ENCODE results near the gene FAM177A1.
"Not testable (repeated sequence)": the region's sequence is repeated elsewhere in the genome, so short reads cannot be mapped to it uniquely, and the experiment has no call there.

Gene FAM177A1

GRCh38 chr14:35046048-35046750, at the start of gene FAM177A1:
FAM177A1 (plus strand) TSS chr14:35046272; CDS start chr14:35046464, 192 bp downstream.
- in situ Hi-C loops (cut with HindIII; ENCODE audit: low pct_unique_long_range_greater_than_20kb, low sequenced_read_pairs), result no loop called here
- TF ChIP-seq JUND (IDR thresholded peaks at IDR 0.05; ENCODE audit: low read depth), result no peak
- peak; percentile 99 for DNase-seq (ENCODE audit: low read depth in 1 of 2, low spot score in 1 of 2)

GRCh38 chr14:34997762-34998161, 48.3 kb upstream of the FAM177A1 start:
- TF ChIP-seq JUND (IDR thresholded peaks at IDR 0.05; ENCODE audit: low read depth), result no peak
- in situ Hi-C loops (cut with HindIII; ENCODE audit: low pct_unique_long_range_greater_than_20kb, low sequenced_read_pairs), result no loop called here
- DNase-seq (ENCODE audit: low read depth in 1 of 2, low spot score in 1 of 2), result no peak

- TF ChIP-seq JUND (IDR thresholded peaks at IDR 0.05; ENCODE audit: low read depth), result no peak
- no peak for DNase-seq (ENCODE audit: low read depth in 1 of 2, low spot score in 1 of 2)
- in situ Hi-C loops (cut with HindIII; ENCODE audit: low pct_unique_long_range_greater_than_20kb, low sequenced_read_pairs), result no loop called here
These were observed 46.6 kb upstream of the FAM177A1 start for GRCh38 chr14:34999500-34999899.

GRCh38 chr14:35001621-35002020, 44.5 kb upstream of the FAM177A1 start:
- no peak for TF ChIP-seq JUND (IDR thresholded peaks at IDR 0.05; ENCODE audit: low read depth)
- in situ Hi-C loops (cut with HindIII; ENCODE audit: low pct_unique_long_range_greater_than_20kb, low sequenced_read_pairs), result no loop called here
- no peak for DNase-seq (ENCODE audit: low read depth in 1 of 2, low spot score in 1 of 2)

GRCh38 chr14:35004839-35005238, 41.2 kb upstream of the FAM177A1 start:
- no peak for DNase-seq (ENCODE audit: low read depth in 1 of 2, low spot score in 1 of 2)
- no peak for TF ChIP-seq JUND (IDR thresholded peaks at IDR 0.05; ENCODE audit: low read depth)
- in situ Hi-C loops (cut with HindIII; ENCODE audit: low pct_unique_long_range_greater_than_20kb, low sequenced_read_pairs), result no loop called here

GRCh38 chr14:35016568-35016967, 29.5 kb upstream of the FAM177A1 start:
- no peak for DNase-seq (ENCODE audit: low read depth in 1 of 2, low spot score in 1 of 2)
- in situ Hi-C loops (cut with HindIII; ENCODE audit: low pct_unique_long_range_greater_than_20kb, low sequenced_read_pairs), result no loop called here
- no peak for TF ChIP-seq JUND (IDR thresholded peaks at IDR 0.05; ENCODE audit: low read depth)

- DNase-seq (ENCODE audit: low read depth in 1 of 2, low spot score in 1 of 2), result no peak
- in situ Hi-C loops (cut with HindIII; ENCODE audit: low pct_unique_long_range_greater_than_20kb, low sequenced_read_pairs), result no loop called here
- no peak for TF ChIP-seq JUND (IDR thresholded peaks at IDR 0.05; ENCODE audit: low read depth)
These were observed 25.4 kb upstream of the FAM177A1 start for GRCh38 chr14:35020713-35021112.

- in situ Hi-C loops (cut with HindIII; ENCODE audit: low pct_unique_long_range_greater_than_20kb, low sequenced_read_pairs), result no loop called here
- DNase-seq (ENCODE audit: low read depth in 1 of 2, low spot score in 1 of 2), result no peak
These were observed 17.6 kb upstream of the FAM177A1 start for GRCh38 chr14:35028435-35028834.

GRCh38 chr14:35032562-35032961, 13.5 kb upstream of the FAM177A1 start:
- DNase-seq (ENCODE audit: low read depth in 1 of 2, low spot score in 1 of 2), result no peak
- no peak for TF ChIP-seq JUND (IDR thresholded peaks at IDR 0.05; ENCODE audit: low read depth)
- in situ Hi-C loops (cut with HindIII; ENCODE audit: low pct_unique_long_range_greater_than_20kb, low sequenced_read_pairs), result no loop called here

More at GRCh38 chr14:35028435-35028834, 17.6 kb upstream of the FAM177A1 start:
- TF ChIP-seq JUND (IDR thresholded peaks at IDR 0.05; ENCODE audit: low read depth), result no peak

- no peak for TF ChIP-seq JUND (IDR thresholded peaks at IDR 0.05; ENCODE audit: low read depth)
- DNase-seq (ENCODE audit: low read depth in 1 of 2, low spot score in 1 of 2), result no peak
- in situ Hi-C loops (cut with HindIII; ENCODE audit: low pct_unique_long_range_greater_than_20kb, low sequenced_read_pairs), result no loop called here
These were observed 11.6 kb upstream of the FAM177A1 start for GRCh38 chr14:35034440-35034833.

GRCh38 chr14:35034944-35035554, 11.0 kb upstream of the FAM177A1 start:
- DNase-seq (ENCODE audit: low read depth in 1 of 2, low spot score in 1 of 2); in situ Hi-C loops (cut with HindIII; ENCODE audit: low pct_unique_long_range_greater_than_20kb, low sequenced_read_pairs): not testable (repeated sequence)

GRCh38 chr14:35038312-35038711, 7.8 kb upstream of the FAM177A1 start:
- DNase-seq (ENCODE audit: low read depth in 1 of 2, low spot score in 1 of 2); in situ Hi-C loops (cut with HindIII; ENCODE audit: low pct_unique_long_range_greater_than_20kb, low sequenced_read_pairs): not testable (repeated sequence)

GRCh38 chr14:35042632-35043031, 3.4 kb upstream of the FAM177A1 start:
- in situ Hi-C loops (cut with HindIII; ENCODE audit: low pct_unique_long_range_greater_than_20kb, low sequenced_read_pairs), result no loop called here
- DNase-seq (ENCODE audit: low read depth in 1 of 2, low spot score in 1 of 2), result no peak
- no peak for TF ChIP-seq JUND (IDR thresholded peaks at IDR 0.05; ENCODE audit: low read depth)

- in situ Hi-C loops (cut with HindIII; ENCODE audit: low pct_unique_long_range_greater_than_20kb, low sequenced_read_pairs), result no loop called here
These were observed 3.0 kb upstream of the FAM177A1 start for GRCh38 chr14:35043046-35043445.

More at GRCh38 chr14:35043046-35043445, 3.0 kb upstream of the FAM177A1 start:
- no peak for TF ChIP-seq JUND (IDR thresholded peaks at IDR 0.05; ENCODE audit: low read depth)
- DNase-seq (ENCODE audit: low read depth in 1 of 2, low spot score in 1 of 2), result no peak
